Uterus (tissue), 2 donors: Measurements from ENCODE around the gene ANP32B.

ENCODE experiments used
- CTCF ChIP-seq, 4 experiments: fragments of 200-600 bp in 2 of 4; fragments of 450-650 bp in 2 of 4; sonication (generic) in 2 of 4; IDR thresholded peaks; one replicate each; pipeline ENCODE4 v1.5.1; 2016 to 2019; ENCODE audit warnings: antibody characterized with exemption in 4 of 4, mild to moderate bottlenecking in 2 of 4, moderate library complexity in 1 of 4
- POLR2A ChIP-seq, 2 donors: fragments of 450-650 bp; IDR thresholded peaks; one replicate each; pipeline ENCODE4 v1.6.1; 2016; ENCODE audit warnings: antibody characterized with exemption in 2 of 2, mild to moderate bottlenecking in 1 of 2, moderate library complexity in 1 of 2

DNA sequence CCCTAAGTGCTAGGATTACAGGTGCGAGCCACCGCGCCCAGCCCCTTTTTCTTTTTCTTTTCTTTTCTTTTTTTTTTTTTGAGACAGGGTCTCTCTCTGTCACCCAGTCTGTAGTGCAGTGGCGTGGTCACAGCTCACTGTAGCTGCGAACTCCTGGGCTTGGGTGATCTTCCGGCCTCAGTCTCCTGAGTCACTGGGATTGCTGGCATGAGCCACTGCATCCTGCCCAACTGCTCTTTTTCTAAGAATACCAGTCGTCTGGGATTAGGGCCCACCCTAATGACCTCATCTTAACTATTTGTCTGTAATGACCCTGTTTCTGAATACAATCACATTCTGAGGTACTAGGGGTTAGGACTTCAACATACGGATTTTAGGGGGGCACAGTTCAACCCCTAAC, 39.3 kb downstream of the ANP32B start:
- TF ChIP-seq CTCF (IDR thresholded peaks at IDR 0.05) (no peak), POLR2A (IDR thresholded peaks at IDR 0.05) (no peak)
